ENCODE measurements around the gene RNF144B.

GRCh38 chr6:18380851-18381250 lies 6.3 kb upstream of the RNF144B start:
- TF ChIP-seq CTCF (IDR thresholded peaks at IDR 0.05) (no peak), POLR2A (IDR thresholded peaks at IDR 0.05) (no peak)
